ENCODE results near the gene SFXN3.

Gene SFXN3, protein sequence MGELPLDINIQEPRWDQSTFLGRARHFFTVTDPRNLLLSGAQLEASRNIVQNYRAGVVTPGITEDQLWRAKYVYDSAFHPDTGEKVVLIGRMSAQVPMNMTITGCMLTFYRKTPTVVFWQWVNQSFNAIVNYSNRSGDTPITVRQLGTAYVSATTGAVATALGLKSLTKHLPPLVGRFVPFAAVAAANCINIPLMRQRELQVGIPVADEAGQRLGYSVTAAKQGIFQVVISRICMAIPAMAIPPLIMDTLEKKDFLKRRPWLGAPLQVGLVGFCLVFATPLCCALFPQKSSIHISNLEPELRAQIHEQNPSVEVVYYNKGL

DNA sequence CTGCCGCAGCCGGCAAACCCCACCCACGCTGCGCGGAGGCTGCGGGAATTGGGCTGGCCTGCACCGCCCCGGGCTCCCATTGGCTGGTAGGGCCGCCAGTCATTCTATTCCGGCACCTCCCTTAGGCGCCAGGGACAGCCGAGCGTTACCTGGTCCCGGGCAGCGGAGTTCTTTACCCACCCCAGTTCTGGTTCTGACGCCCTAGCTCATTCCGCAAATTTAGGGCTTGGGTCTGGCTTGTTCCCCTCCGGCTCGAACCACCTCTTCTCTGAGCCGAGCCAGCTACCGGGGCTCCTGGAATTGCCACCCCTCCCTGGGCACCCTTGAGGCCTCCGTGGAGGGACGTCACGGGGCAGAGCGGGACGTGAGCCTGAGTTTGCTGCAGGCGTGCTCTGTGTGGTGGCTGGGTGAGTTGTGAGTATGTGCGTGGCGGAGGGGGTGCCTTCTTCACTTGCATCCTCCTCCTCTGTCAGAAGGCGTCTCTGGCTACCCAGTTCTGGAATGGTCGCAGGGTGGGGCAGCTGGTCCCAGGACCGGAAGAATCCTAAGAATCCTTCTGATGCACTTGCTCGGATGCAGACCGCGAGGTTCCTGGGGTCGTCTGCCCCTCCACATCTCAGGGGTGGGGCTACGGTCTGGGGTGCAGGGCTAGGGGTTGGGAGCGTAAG is at the start of gene SFXN3, which contains the start of gene PDZD7:
SFXN3 (plus strand) TSS at position 107 of the 668 bp plus-strand sequence. CDS start 3,461 bp downstream, outside the sequence.
PDZD7 (minus strand) TSS at position 2 of the 668 bp plus-strand sequence. CDS start 910 bp downstream, outside the sequence.
- H3K9me3 ChIP-seq (ENCODE audit: low read depth, low read length), result no peaks in the 10 kb centered on the region
- DNase-seq (ENCODE audit: low read depth, low spot score), result no peak
- peak within 1 kb of the TSS; percentile 75 for H3K4me3 ChIP-seq
- TF ChIP-seq POLR2AphosphoS5 (IDR thresholded peaks at IDR 0.05; ENCODE audit: borderline replicate concordance, low read depth, low read length) (no peak), FOXP2 (optimal IDR thresholded peaks at IDR 0.05; ENCODE audit: control extremely low read depth, extremely low read length, insufficient read depth) (no peak)
- H3K9ac ChIP-seq (ENCODE audit: insufficient read length), result no peak within 1 kb of the TSS
- H3K36me3 ChIP-seq (ENCODE audit: insufficient read depth, low read length), result no peaks in the 10 kb centered on the region
- no peak within 1 kb of the TSS for H3K27ac ChIP-seq

DNA sequence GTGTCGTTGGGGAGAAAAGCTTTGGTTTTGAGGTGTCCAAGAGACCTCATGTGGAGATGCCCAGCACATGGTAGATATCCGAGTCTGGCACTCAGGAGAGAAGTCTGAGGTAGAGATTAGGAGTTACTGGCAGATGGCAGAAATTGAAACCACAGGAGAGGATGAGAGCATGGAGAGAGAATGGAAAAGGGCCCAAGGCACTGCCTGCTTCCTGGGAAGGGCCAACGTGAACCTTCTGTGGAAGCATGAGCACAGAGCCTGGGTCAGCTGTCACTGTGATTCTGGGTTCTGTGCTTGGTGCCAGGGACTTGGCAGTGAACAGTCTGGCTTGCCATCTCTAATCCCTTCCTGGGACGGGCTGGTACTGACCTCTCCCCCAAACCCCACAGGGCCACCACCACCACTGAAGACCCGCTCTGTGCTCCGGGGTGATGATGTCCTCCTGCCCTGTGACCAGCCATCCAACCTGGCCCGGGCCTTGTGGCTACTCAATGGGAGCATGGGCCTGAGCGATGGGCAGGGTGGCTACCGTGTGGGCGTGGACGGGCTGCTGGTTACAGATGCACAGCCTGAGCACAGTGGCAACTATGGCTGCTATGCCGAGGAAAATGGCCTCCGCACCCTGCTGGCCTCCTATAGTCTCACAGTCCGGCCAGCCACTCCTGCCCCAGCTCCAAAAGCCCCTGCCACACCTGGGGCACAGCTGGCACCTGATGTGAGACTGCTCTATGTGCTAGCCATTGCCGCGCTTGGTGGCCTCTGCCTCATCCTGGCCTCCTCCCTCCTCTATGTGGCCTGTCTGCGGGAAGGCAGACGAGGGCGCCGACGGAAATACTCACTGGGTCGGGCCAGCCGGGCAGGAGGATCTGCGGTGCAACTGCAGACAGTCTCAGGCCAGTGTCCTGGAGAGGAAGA is 47.9 kb upstream of the SFXN3 start:
- DNase-seq (ENCODE audit: low read depth, low spot score), result no peak
- TF ChIP-seq POLR2AphosphoS5 (IDR thresholded peaks at IDR 0.05; ENCODE audit: borderline replicate concordance, low read depth, low read length) (no peak), FOXP2 (optimal IDR thresholded peaks at IDR 0.05; ENCODE audit: control extremely low read depth, extremely low read length, insufficient read depth) (no peak), EZH2 (IDR thresholded peaks at IDR 0.05) (no peak)
- Histone ChIP-seq H3K9me3 (ENCODE audit: low read depth, low read length) (no peaks in the 10 kb centered on the region), H3K9ac (ENCODE audit: insufficient read length) (no peak overlapping the region), H3K27ac (no peak overlapping the region), H3K4me3 (no peak overlapping the region), H3K36me3 (ENCODE audit: insufficient read depth, low read length) (0 out of 2 replicates have a peak, but pooled peaks cover 3% of the 10 kb centered on the region)

DNA sequence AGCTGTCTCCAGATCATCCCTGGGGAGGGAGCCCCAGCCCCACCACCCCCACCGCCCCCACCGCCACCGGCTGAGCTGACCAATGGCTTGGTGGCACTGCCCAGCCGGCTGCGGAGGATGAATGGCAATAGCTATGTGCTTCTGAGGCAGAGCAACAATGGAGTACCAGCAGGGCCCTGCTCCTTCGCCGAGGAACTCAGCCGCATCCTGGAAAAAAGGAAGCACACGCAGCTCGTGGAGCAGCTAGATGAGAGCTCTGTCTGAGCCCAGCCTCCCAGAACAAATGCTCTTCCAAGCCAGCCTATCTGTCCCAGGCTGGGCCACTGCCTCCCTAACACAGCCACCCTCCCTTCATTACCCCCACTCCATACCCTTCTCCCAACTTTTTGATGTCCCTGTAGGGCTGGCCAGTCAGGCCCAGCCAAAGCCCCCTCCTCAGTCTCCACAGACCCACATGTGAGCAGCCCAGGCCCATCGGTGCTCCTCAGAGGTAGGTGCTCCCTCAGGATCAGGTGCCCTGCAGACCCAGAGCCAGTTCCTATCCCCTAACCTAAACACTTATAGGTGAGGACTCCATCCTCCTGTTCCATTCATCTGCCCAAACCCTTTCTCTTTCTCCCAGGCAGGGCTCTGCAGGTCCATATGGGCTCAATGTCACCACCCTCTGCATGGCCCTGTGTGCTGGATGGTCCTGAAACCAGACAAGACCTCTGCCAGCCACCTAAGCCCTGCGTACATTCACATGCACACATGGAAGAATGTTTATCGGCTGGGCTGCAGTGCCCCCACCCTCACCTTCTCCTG is 47.0 kb upstream of the SFXN3 start:
- no peak overlapping the region for H3K27ac ChIP-seq
- TF ChIP-seq POLR2AphosphoS5 (IDR thresholded peaks at IDR 0.05; ENCODE audit: borderline replicate concordance, low read depth, low read length) (no peak), EZH2 (IDR thresholded peaks at IDR 0.05) (no peak), FOXP2 (optimal IDR thresholded peaks at IDR 0.05; ENCODE audit: control extremely low read depth, extremely low read length, insufficient read depth) (no peak)
- no peak overlapping the region for H3K9ac ChIP-seq (ENCODE audit: insufficient read length)
- H3K36me3 ChIP-seq (ENCODE audit: insufficient read depth, low read length), result peaks cover 6% of the 10 kb centered on the region; the same call in 1 of the 2 replicates
- H3K9me3 ChIP-seq (ENCODE audit: low read depth, low read length), result no peaks in the 10 kb centered on the region
- no peak for DNase-seq (ENCODE audit: low read depth, low spot score)
- no peak overlapping the region for H3K4me3 ChIP-seq

DNA sequence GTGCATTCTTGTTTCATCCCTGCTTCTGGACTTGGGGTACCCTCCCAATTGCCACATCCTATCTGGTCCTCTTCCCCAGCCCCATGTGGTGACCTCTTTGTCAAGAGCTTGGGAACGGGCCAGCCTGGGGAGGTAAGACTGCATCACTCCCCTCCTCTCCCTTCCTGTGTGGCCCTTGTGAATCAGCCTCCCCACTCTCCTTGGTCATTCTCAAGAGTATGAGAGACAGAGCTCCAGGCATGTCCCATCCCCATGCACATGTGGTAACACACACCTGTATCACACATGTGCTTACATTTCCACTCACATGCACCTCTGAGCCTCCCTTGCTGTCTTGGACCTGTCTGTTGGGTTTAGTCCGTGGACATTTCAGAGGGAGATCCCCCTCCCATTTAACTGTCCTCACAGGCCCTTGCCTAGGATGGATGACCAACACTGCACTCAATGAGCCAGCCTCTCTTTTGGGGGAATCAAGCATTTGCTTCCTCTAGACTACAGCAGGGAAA is 46.3 kb upstream of the SFXN3 start:
- Histone ChIP-seq H3K27ac (no peak overlapping the region), H3K36me3 (ENCODE audit: insufficient read depth, low read length) (peaks cover 13% of the 10 kb centered on the region; the same call in 1 of the 2 replicates), H3K9ac (ENCODE audit: insufficient read length) (no peak overlapping the region), H3K4me3 (no peak overlapping the region), H3K9me3 (ENCODE audit: low read depth, low read length) (no peaks in the 10 kb centered on the region)
- no peak for DNase-seq (ENCODE audit: low read depth, low spot score)
- TF ChIP-seq POLR2AphosphoS5 (IDR thresholded peaks at IDR 0.05; ENCODE audit: borderline replicate concordance, low read depth, low read length), result no peak
- TF ChIP-seq FOXP2 (optimal IDR thresholded peaks at IDR 0.05; ENCODE audit: control extremely low read depth, extremely low read length, insufficient read depth), result no peak
- no peak for TF ChIP-seq EZH2 (IDR thresholded peaks at IDR 0.05)

DNA sequence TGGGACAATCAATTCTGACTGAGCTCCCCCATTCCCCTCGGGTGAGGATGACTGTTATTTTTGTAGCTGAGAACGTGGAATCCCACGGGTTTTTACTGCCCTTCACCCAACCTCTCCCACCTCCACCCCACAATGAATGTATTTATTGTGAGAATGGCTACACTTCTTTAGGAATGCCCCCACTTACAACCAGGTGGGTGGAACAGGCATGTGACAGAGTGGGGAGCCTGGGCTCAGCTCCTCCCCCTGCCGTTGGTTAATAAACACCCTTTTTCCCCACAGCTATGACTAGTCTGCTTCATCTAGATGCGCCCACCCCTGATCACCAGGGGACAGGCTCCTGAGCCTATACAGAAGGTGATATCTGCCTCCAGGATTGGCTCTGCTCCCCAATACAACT is 45.7 kb upstream of the SFXN3 start:
- no peak overlapping the region for H3K27ac ChIP-seq
- no peaks in the 10 kb centered on the region for H3K9me3 ChIP-seq (ENCODE audit: low read depth, low read length)
- no peak for DNase-seq (ENCODE audit: low read depth, low spot score)
- H3K9ac ChIP-seq (ENCODE audit: insufficient read length), result no peak overlapping the region
- peaks cover 15% of the 10 kb centered on the region for H3K36me3 ChIP-seq (ENCODE audit: insufficient read depth, low read length)
- H3K4me3 ChIP-seq, result no peak overlapping the region
- TF ChIP-seq POLR2AphosphoS5 (IDR thresholded peaks at IDR 0.05; ENCODE audit: borderline replicate concordance, low read depth, low read length) (no peak), FOXP2 (optimal IDR thresholded peaks at IDR 0.05; ENCODE audit: control extremely low read depth, extremely low read length, insufficient read depth) (no peak), EZH2 (IDR thresholded peaks at IDR 0.05) (no peak)

DNA sequence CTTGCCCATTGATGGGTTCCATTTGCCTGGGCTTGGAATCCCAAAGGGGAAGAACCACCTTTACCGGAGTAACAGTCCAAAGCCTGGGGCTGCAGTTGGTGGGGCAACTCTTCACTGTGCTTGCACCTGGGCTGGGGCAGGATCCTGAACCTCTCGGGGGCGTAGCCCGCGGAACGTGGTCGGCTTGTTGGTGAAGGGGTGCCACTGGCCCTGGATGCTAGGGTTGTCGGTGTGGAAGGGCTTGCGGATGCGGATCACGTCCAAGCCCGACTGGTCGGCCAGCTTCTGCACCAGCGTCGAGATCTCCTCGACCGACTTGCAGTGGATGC is 44.4 kb upstream of the SFXN3 start:
- no peak for DNase-seq (ENCODE audit: low read depth, low spot score)
- Histone ChIP-seq H3K9ac (ENCODE audit: insufficient read length) (peak overlapping the region; percentile 92), H3K9me3 (ENCODE audit: low read depth, low read length) (no peaks in the 10 kb centered on the region), H3K27ac (no peak overlapping the region), H3K4me3 (peak overlapping the region; percentile 90), H3K36me3 (ENCODE audit: insufficient read depth, low read length) (peaks cover 27% of the 10 kb centered on the region)
- no peak for TF ChIP-seq EZH2 (IDR thresholded peaks at IDR 0.05)

DNA sequence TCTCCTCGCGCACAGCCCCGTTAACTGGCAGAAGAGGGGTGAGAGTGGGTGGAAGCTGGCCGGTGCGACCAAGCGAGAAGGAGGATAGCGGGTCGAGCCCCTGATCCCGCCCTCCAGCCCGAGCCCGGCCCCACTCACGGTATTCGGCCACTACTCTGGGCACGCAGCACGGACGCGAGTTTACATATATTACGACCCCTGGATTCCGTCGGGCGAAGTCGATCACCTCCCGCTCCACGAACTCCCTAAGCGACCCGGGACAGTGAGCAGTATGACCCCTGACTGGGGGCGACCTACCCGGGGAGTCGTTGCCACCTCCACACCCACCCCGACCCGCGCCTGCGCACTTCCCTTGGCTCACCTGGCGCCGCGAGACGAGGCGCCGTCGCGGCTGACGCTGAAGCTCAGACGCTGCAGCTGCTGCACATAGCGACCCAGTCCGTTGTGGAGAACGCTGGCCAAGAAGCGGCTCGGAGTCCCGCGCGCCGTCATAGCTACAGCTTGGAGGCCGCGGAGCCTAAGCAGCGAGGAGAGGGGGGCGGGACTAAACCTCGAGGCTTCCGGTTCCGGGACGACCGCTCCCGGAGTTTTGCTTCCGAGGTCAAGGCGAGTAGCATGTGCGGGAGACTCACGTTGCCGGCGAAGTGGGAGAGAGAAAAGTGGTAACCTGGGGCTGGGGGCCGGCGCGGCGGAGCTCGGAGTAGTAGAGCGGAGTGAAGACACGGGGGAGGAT is 43.9 kb upstream of the SFXN3 start, which contains the start of the genes MRPL43 and TWNK:
MRPL43 (minus strand) TSS at position 546 of the 733 bp plus-strand sequence; CDS start at position 492, 54 bp downstream.
TWNK (plus strand) TSS at position 592 of the 733 bp plus-strand sequence. CDS start 668 bp downstream, outside the sequence.
- TF ChIP-seq POLR2AphosphoS5 (IDR thresholded peaks at IDR 0.05; ENCODE audit: borderline replicate concordance, low read depth, low read length) (peak; percentile 73; the same call in 1 of the 2 replicates), FOXP2 (optimal IDR thresholded peaks at IDR 0.05; ENCODE audit: control extremely low read depth, extremely low read length, insufficient read depth) (no peak)
- H3K27ac ChIP-seq, result no peak within 1 kb of the TSS
- H3K9ac ChIP-seq (ENCODE audit: insufficient read length), result peak within 1 kb of the TSS; percentile 92

More for the DNA sequence above, 43.9 kb upstream of the SFXN3 start, which contains the start of the genes MRPL43 and TWNK:
- Histone ChIP-seq H3K36me3 (ENCODE audit: insufficient read depth, low read length) (peaks cover 27% of the 10 kb centered on the region), H3K9me3 (ENCODE audit: low read depth, low read length) (no peaks in the 10 kb centered on the region), H3K4me3 (peak within 1 kb of the TSS; percentile 90)
- peak; percentile 12 for DNase-seq (ENCODE audit: low read depth, low spot score)
